ENCODE data around the gene GUCY1B1.
"Not testable (repeated sequence)": the region's sequence is repeated elsewhere in the genome, so short reads cannot be mapped to it uniquely, and the experiment has no call there.

GUCY1B1 gene

GRCh38 chr4:155794589-155795236 lies 35.9 kb downstream of the GUCY1B1 start:
- H3K36me3 ChIP-seq (ENCODE audit: control insufficient read depth in 4 of 4, insufficient read depth in 4 of 4, low read length in 3 of 4), result peaks cover 6 to 64% (median 10%) of the 10 kb centered on the region in 4 experiments
- 80% methylated on average over 1 of the region's 1 CpG for WGBS (ENCODE audit: insufficient coverage)
- H3K4me1 ChIP-seq (ENCODE audit: control extremely low read depth in 1 of 4, control insufficient read depth in 4 of 4, insufficient read depth in 4 of 4, low read length in 3 of 4), result no peaks in the 10 kb centered on the region
- POLR2A ChIA-PET, result no interaction called here
- H3K27ac ChIP-seq (ENCODE audit: insufficient read depth in 1 of 2, low read depth in 1 of 2, low read length in 2 of 2, poor library complexity in 1 of 2, severe bottlenecking in 2 of 2), result no peak overlapping the region
- H3K27me3 ChIP-seq (replicated peaks in 2 of 5; ENCODE audit: control insufficient read depth in 4 of 5, insufficient read depth in 5 of 5, low read length in 4 of 5), result no peaks in the 10 kb centered on the region
- CTCF ChIA-PET, result interaction anchor here (0.6 to 2.8 kb wide), 4 partner anchors 12 to 390 kb away, joined by 3 to 10 read pairs (median 6); partner anchors contain the start of gene CTSO
- no peak for DNase-seq
- no peak overlapping the region for H3K4me3 ChIP-seq (ENCODE audit: control insufficient read depth in 1 of 7, extremely low read depth in 1 of 7, insufficient read depth in 4 of 7, low read depth in 2 of 7, low read length in 6 of 7)
- H3K9me3 ChIP-seq (ENCODE audit: control extremely low read depth in 1 of 5, control insufficient read depth in 4 of 5, insufficient read depth in 2 of 5, low read depth in 1 of 5, low read length in 4 of 5), result no peaks in the 10 kb centered on the region

- no peak overlapping the region for H3K27ac ChIP-seq (ENCODE audit: insufficient read depth in 1 of 2, low read depth in 1 of 2, low read length in 2 of 2, poor library complexity in 1 of 2, severe bottlenecking in 2 of 2)
- H3K27me3 ChIP-seq (replicated peaks in 2 of 5; ENCODE audit: control insufficient read depth in 4 of 5, insufficient read depth in 5 of 5, low read length in 4 of 5), result no peaks in the 10 kb centered on the region
- peak; percentile 43 to 71 (median 63) for DNase-seq
- H3K9me3 ChIP-seq (ENCODE audit: control extremely low read depth in 1 of 5, control insufficient read depth in 4 of 5, insufficient read depth in 2 of 5, low read depth in 1 of 5, low read length in 4 of 5), result no peaks in the 10 kb centered on the region
- no peaks in the 10 kb centered on the region for H3K4me1 ChIP-seq (ENCODE audit: control extremely low read depth in 1 of 4, control insufficient read depth in 4 of 4, insufficient read depth in 4 of 4, low read length in 3 of 4)
- 75% methylated on average over 3 of the region's 3 CpGs for WGBS (ENCODE audit: insufficient coverage)
- ChIA-PET CTCF (interaction anchor here (0.6 to 2.8 kb wide), 6 partner anchors 9 to 410 kb away, joined by 3 to 11 read pairs (median 6); no protein-coding TSS in a partner anchor), POLR2A (no interaction called here)
- no peak overlapping the region for H3K4me3 ChIP-seq (ENCODE audit: control insufficient read depth in 1 of 7, extremely low read depth in 1 of 7, insufficient read depth in 4 of 7, low read depth in 2 of 7, low read length in 6 of 7)
- H3K36me3 ChIP-seq (ENCODE audit: control insufficient read depth in 4 of 4, insufficient read depth in 4 of 4, low read length in 3 of 4), result peaks cover 5 to 64% (median 13%) of the 10 kb centered on the region in 4 experiments
Measured at GRCh38 chr4:155795991-155796390, 37.2 kb downstream of the GUCY1B1 start.

- H3K27ac ChIP-seq (ENCODE audit: insufficient read depth in 1 of 2, low read depth in 1 of 2, low read length in 2 of 2, poor library complexity in 1 of 2, severe bottlenecking in 2 of 2); DNase-seq; H3K4me3 ChIP-seq (ENCODE audit: control insufficient read depth in 1 of 7, extremely low read depth in 1 of 7, insufficient read depth in 4 of 7, low read depth in 2 of 7, low read length in 6 of 7); H3K27me3 ChIP-seq (replicated peaks in 2 of 5; ENCODE audit: control insufficient read depth in 4 of 5, insufficient read depth in 5 of 5, low read length in 4 of 5); H3K4me1 ChIP-seq (ENCODE audit: control extremely low read depth in 1 of 4, control insufficient read depth in 4 of 4, insufficient read depth in 4 of 4, low read length in 3 of 4); POLR2A ChIA-PET; H3K9me3 ChIP-seq (ENCODE audit: control extremely low read depth in 1 of 5, control insufficient read depth in 4 of 5, insufficient read depth in 2 of 5, low read depth in 1 of 5, low read length in 4 of 5): not testable (repeated sequence)
- peaks cover 8 to 75% (median 19%) of the 10 kb centered on the region in 4 experiments for H3K36me3 ChIP-seq (ENCODE audit: control insufficient read depth in 4 of 4, insufficient read depth in 4 of 4, low read length in 3 of 4)
- WGBS (ENCODE audit: insufficient coverage), result no CpG with 5 or more reads among the region's 4 CpGs
- CTCF ChIA-PET, result interaction anchor here (0.8 to 1.7 kb wide), 4 partner anchors 10 to 397 kb away, joined by 3 to 5 read pairs (median 4); no protein-coding TSS in a partner anchor
Measured at GRCh38 chr4:155797581-155797980, 38.8 kb downstream of the GUCY1B1 start.

DNA sequence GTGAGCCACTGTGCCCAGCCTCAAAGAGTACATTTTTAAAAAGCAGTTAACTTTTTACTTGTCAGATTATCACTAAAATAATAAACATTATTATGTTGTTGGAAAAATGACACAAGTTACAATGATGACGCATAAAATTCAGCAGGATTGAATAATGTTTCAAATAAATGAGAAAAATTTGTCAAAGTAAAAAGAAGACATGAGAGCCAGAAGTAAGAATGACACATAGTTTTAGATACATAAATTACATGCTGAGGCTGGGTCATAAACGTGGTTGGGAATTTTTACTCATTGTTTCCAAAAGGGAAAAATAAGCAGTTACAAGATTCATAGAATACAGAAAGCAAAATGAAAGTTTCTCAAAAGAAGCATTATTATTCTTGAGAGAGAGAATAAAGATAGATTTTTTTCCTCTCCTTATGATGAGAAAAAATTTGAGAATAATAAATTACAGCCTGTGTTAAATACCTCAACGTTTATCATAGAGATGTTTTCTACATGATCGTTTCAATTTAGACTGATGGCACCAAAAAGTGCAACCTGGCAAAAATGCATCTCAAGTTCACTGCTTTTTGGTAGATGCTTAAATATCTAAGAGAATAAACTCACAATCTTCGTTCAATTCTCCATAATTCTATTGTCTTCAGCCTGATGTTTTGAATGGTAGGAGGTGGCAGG lies 40.4 kb downstream of the GUCY1B1 start:
- Histone ChIP-seq H3K4me3 (ENCODE audit: control insufficient read depth in 1 of 7, extremely low read depth in 1 of 7, insufficient read depth in 4 of 7, low read depth in 2 of 7, low read length in 6 of 7) (no peak overlapping the region), H3K27me3 (replicated peaks in 2 of 5; ENCODE audit: control insufficient read depth in 4 of 5, insufficient read depth in 5 of 5, low read length in 4 of 5) (no peaks in the 10 kb centered on the region), H3K36me3 (ENCODE audit: control insufficient read depth in 4 of 4, insufficient read depth in 4 of 4, low read length in 3 of 4) (peaks cover 8 to 87% (median 22%) of the 10 kb centered on the region in 4 experiments), H3K9me3 (ENCODE audit: control extremely low read depth in 1 of 5, control insufficient read depth in 4 of 5, insufficient read depth in 2 of 5, low read depth in 1 of 5, low read length in 4 of 5) (no peaks in the 10 kb centered on the region), H3K27ac (ENCODE audit: insufficient read depth in 1 of 2, low read depth in 1 of 2, low read length in 2 of 2, poor library complexity in 1 of 2, severe bottlenecking in 2 of 2) (no peak overlapping the region), H3K4me1 (ENCODE audit: control extremely low read depth in 1 of 4, control insufficient read depth in 4 of 4, insufficient read depth in 4 of 4, low read length in 3 of 4) (no peaks in the 10 kb centered on the region)
- WGBS (ENCODE audit: insufficient coverage), result 100% methylated on average over 1 of the region's 5 CpGs
- no peak for DNase-seq
- CTCF ChIA-PET, result interaction anchor here (2.3 kb wide), 1 partner anchor 395 kb away, joined by 8 read pairs; no protein-coding TSS in a partner anchor
- POLR2A ChIA-PET, result no interaction called here

DNA sequence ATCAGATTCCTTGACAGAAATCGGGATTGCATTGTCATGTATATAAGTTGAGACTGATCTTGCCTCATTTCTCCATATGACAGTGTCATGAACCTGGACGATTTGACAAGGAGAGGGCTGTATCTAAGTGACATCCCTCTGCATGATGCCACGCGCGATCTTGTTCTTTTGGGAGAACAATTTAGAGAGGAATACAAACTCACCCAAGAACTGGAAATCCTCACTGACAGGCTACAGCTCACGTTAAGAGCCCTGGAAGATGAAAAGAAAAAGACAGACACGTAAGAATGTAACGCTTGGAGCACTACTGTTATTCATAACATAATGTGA lies 40.9 kb downstream of the GUCY1B1 start:
- Histone ChIP-seq H3K4me1 (ENCODE audit: control extremely low read depth in 1 of 4, control insufficient read depth in 4 of 4, insufficient read depth in 4 of 4, low read length in 3 of 4) (peaks cover 0 to 2% (median 0%) of the 10 kb centered on the region in 4 experiments), H3K9me3 (ENCODE audit: control extremely low read depth in 1 of 5, control insufficient read depth in 4 of 5, insufficient read depth in 2 of 5, low read depth in 1 of 5, low read length in 4 of 5) (no peaks in the 10 kb centered on the region), H3K4me3 (ENCODE audit: control insufficient read depth in 1 of 7, extremely low read depth in 1 of 7, insufficient read depth in 4 of 7, low read depth in 2 of 7, low read length in 6 of 7) (no peak overlapping the region), H3K36me3 (ENCODE audit: control insufficient read depth in 4 of 4, insufficient read depth in 4 of 4, low read length in 3 of 4) (peaks cover 4 to 87% (median 24%) of the 10 kb centered on the region in 4 experiments), H3K27ac (ENCODE audit: insufficient read depth in 1 of 2, low read depth in 1 of 2, low read length in 2 of 2, poor library complexity in 1 of 2, severe bottlenecking in 2 of 2) (no peak overlapping the region), H3K27me3 (replicated peaks in 2 of 5; ENCODE audit: control insufficient read depth in 4 of 5, insufficient read depth in 5 of 5, low read length in 4 of 5) (no peaks in the 10 kb centered on the region)
- POLR2A ChIA-PET, result no interaction called here
- WGBS (ENCODE audit: insufficient coverage), result 96% methylated on average over 5 of the region's 8 CpGs
- CTCF ChIA-PET, result interaction anchor here (2.3 kb wide), 1 partner anchor 396 kb away, joined by 8 read pairs; no protein-coding TSS in a partner anchor
- no peak for DNase-seq

GRCh38 chr4:155800685-155801343 lies 42.0 kb downstream of the GUCY1B1 start:
- WGBS (ENCODE audit: insufficient coverage), result no CpG with 5 or more reads among the region's 7 CpGs
- no peaks in the 10 kb centered on the region for H3K9me3 ChIP-seq (ENCODE audit: control extremely low read depth in 1 of 5, control insufficient read depth in 4 of 5, insufficient read depth in 2 of 5, low read depth in 1 of 5, low read length in 4 of 5)
- peaks cover 7 to 86% (median 23%) of the 10 kb centered on the region in 4 experiments for H3K36me3 ChIP-seq (ENCODE audit: control insufficient read depth in 4 of 4, insufficient read depth in 4 of 4, low read length in 3 of 4)
- ChIA-PET CTCF (interaction anchor here (0.6 to 2.3 kb wide), 5 partner anchors 8 to 397 kb away, joined by 3 to 8 read pairs (median 4); partner anchors contain the start of gene CTSO), POLR2A (no interaction called here)
- H3K27ac ChIP-seq (ENCODE audit: insufficient read depth in 1 of 2, low read depth in 1 of 2, low read length in 2 of 2, poor library complexity in 1 of 2, severe bottlenecking in 2 of 2), result no peak overlapping the region
- H3K4me3 ChIP-seq (ENCODE audit: control insufficient read depth in 1 of 7, extremely low read depth in 1 of 7, insufficient read depth in 4 of 7, low read depth in 2 of 7, low read length in 6 of 7), result no peak overlapping the region
- no peak for DNase-seq
- no peaks in the 10 kb centered on the region for H3K27me3 ChIP-seq (replicated peaks in 2 of 5; ENCODE audit: control insufficient read depth in 4 of 5, insufficient read depth in 5 of 5, low read length in 4 of 5)
- peaks cover 0 to 4% (median under 1%) of the 10 kb centered on the region in 4 experiments for H3K4me1 ChIP-seq (ENCODE audit: control extremely low read depth in 1 of 4, control insufficient read depth in 4 of 4, insufficient read depth in 4 of 4, low read length in 3 of 4)

Measured in common myeloid progenitor, CD34-positive (primary cell).